NCI-H1417 treated with DMSO at 0.1 percent for 48 hours (cell line): ENCODE data around the gene CBY2.

Experiments
- DNase-seq: peaks from one replicate; lab custom pipeline; 2025; lab: John Stamatoyannopoulos, UW

The CBY2 gene

DNA sequence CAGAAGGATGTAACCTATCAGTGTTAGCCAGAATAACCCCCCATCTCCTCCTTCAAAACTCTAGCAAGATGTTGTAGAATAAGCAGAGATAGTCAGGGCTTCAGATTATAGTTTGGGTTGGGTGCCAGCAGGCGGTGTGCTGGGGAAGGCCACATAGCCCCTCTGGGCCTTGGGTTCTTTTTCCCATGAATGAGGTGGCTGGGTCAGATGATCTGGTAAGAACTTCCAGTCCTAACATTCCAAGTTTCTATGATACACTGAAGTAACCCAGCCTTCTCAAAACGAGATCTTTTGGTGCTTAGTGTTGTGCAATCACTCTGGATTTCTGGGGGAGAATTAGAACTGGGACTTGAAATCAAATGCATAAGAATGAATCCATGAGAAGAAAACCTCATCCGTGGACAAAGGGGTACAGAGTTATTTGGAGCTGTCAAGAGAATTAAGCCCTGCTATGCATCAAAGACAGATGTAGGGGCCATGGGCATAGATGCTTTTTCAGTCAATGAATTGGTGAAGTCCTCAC, 810 bp downstream of the CBY2 start:
- no peak for DNase-seq

DNA sequence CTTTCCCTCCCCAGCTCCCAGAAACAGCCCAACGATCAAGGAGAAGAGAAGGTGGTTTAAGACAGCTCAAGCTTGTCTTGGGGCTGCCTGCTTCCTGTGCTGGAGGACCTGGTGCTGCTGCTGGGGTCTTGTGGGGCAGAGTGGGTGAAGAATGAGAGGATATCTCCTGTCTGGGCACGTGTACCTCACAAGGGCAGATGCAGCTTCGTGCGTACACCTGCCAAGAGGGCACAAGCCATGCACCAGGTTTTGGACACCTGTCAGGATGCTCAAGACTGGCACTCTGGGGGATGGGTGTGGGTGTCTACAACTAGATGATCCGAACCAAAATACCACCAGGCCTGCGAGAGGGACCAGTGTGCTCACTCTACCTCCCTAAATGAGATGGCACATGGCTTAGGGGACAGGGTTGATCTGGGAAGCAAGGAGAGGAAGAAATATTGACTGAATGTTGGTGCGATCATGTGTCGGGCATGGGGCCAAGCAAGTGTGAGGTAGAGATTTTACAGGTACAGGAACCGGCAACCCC, 2.2 kb downstream of the CBY2 start:
- DNase-seq: no peak

DNA sequence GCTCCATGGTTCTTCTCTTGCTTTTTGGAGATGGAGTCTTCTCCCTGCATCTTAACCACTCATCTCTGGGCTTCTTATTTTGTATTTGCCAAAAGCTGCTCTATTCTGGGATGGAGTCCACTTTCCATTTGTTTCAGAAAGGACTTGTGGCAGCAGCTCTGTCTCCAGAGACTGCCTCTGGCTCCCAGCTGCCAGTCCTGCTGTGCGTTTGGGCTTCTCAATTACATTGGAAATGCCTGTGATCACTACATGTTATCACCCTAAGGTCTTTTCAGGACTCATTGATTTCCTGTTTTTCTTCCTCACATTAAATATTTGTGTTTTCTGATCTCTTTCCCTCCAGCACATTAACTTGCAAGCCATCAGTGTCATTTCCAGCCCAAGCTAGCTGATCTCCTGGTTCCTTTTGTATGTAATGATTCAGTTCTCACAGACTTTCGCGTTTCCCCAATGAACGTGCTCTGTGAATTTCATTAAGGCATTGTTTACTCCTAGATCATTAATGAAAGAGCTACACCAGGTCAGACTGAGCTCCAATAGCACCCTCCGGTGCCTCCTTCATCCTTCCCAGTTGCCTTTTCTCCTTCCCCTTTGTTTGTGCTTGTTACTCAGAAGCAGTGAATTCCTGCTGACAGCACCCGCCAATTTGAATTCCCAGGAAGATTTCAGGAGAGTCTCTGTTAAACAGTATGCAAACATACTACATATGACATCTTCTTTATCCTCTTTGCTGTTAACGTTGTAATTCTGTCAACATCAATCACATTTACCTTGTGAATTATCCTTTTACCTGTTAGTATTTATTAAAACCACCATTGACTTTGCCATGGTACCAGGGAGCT, 3.0 kb downstream of the CBY2 start:
- DNase-seq: no peak

DNA sequence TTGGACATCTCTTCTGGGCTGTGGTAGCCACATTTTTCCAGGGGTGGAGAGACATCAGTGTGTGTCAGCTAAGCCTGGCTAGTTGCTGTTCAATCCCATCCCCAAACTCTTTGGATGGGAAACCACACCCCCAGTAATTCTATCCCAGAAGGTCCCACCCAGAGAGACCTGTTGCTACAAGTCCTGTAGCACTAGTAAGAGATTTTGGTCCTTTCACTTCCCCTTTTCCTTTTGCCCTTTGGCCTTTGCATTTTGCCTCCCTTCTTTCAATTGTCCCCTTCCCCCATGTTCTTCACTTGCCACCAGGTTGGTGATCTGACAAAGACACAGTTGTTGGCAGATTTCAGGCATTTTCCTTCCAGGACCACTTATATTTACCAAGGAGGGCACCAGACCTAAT, 3.8 kb downstream of the CBY2 start:
- DNase-seq: no peak

DNA sequence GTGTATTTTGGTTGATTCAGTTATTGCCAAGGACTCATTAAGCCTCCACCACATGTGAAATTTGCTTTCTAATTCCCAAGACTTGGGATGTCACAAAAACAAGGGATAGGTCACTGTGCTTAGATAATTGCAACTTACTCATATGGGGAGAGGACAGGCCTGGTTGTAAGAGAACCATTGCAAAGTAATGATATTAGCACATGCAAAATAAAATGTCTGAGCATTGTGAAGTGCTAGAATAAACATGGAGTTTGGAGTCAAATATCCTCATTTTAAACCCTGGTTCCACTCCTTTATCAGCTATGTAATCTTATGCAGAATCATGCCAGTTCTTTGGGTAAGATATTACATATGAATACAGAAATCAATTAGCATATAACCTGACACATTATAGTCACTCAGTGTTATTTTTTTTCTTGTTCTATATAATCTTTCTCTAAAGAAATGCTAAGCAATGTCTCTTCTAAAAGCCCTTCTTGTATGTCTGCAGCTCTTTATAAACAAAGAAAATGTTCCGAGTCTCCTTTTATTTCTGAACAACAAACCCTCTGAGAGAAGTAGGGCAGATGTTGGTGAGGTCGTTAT, 5.5 kb downstream of the CBY2 start:
- DNase-seq: no peak

DNA sequence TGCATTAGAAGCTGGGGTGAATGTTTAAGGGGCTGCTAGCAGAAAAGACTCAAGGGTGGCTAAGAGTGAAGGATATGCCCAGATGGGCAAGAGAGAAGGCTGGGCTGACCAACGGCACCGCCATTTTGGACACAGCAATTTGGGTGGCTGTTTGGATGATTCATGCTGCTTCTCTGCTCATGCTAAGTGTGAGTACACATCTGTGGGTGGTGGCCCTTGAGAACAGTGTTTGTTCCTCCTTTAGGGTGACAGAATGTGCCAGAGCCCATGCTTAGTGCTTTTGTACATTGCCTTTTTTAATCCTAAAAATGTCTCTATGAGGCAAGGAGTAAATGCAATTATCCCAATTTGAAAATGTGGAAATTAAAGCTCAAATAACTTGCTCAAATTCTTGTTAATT, 9.8 kb downstream of the CBY2 start:
- no peak for DNase-seq

DNA sequence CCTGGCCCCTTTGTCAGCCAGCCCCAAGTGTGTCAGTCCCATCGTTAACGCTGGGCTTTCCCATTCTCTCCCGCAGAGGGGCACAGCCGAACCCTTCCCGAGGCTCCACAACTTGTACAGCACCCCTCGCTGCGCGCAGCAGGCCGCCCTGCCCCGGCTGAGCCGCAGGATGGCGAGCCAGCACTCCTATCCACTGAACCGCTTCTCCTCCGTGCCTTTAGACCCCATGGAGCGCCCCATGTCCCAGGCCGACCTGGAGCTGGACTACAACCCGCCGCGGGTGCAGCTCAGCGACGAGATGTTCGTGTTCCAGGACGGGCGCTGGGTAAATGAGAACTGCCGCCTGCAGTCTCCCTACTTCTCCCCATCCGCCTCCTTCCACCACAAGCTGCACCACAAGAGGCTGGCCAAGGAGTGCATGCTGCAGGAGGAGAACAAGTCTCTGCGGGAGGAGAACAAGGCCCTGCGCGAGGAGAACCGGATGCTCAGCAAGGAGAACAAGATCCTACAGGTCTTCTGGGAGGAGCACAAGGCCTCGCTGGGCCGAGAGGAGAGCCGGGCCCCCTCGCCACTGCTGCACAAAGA, 11.1 kb downstream of the CBY2 start:
- no peak for DNase-seq

DNA sequence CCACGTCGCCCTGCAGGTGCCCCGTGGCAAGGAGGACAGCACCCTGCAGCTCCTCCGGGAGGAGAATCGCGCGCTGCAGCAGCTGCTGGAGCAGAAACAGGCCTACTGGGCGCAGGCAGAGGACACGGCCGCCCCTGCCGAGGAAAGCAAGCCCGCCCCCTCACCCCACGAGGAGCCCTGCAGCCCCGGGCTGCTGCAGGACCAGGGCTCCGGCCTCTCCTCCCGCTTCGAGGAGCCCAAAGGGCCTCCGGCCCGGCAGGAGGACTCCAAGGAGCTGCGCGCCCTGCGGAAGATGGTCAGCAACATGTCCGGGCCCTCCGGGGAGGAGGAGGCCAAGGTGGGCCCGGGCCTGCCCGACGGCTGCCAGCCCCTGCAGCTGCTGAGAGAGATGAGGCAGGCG, 11.6 kb downstream of the CBY2 start:
- DNase-seq: no peak

DNA sequence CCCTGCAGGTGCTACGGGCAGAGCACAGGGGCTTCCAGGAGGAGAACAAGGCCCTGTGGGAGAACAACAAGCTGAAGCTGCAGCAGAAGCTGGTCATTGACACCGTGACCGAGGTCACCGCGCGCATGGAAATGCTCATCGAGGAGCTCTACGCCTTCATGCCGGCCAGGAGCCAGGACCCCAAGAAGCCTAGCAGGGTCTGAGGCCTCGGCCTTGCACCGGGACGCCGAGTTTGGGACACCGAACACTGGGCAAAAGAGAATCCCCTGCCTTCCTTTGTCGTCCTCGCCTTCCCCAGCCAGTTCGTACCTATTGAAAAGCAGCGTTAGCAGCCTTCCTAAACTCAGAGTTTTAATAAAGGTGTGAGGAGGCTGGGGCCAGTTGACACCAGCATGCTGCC, 12.1 kb downstream of the CBY2 start:
- no peak for DNase-seq

DNA sequence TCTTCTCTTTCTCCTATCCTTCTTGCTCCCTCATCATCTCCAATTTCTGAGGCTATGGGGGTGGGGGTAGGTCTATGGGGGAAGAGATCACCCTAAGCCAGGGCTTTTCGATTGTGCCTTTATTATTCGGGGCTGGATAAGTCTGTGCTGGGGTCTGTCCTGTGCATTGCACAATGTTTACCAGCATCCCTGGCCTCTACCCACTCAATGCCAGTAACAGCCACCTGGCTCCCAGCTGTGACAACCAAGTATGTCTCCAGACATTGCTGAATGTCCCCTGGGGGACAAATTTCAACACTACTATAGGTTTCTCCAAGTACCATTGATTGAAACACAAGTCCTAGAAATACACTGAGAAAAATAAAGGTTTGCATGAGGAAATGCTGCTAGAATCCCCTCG, 13.2 kb downstream of the CBY2 start:
- no peak for DNase-seq

DNA sequence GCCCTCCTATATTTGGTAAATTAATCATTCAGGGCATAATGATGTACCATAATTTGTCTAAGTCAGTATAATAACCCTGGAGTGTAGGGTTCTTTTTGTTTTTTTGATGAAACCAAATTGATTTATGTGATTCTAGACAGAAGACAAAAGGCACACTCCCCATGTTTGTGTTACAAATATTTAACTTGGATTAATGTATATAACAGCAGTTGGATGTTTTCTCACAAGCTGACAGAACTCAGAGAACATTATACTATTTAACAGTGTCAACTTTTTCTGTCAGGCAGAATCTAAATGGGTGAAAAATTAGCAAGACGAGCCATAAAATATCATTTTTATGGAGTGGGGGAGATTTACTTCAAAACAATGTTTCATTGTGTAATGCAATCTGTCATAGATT, 15.2 kb downstream of the CBY2 start:
- no peak for DNase-seq

DNA sequence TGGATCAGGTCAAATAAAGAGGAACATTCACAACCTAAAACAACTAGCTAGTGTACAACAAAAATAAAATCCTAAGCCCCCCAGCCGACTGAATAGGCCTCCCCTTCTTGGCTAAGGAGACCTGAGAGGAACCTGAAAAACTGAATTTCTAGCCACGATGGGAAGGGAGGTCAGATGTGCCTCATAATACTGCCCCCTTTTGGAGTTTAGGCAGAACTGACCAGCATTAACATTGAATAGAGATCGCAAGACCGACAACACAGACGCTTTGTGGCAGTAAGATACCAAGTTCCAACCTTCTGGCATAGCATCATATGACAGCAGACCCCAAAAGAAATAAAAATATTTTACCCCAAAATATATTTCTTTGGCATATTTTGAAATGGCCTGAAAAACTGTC, 15.9 kb downstream of the CBY2 start:
- no peak for DNase-seq

DNA sequence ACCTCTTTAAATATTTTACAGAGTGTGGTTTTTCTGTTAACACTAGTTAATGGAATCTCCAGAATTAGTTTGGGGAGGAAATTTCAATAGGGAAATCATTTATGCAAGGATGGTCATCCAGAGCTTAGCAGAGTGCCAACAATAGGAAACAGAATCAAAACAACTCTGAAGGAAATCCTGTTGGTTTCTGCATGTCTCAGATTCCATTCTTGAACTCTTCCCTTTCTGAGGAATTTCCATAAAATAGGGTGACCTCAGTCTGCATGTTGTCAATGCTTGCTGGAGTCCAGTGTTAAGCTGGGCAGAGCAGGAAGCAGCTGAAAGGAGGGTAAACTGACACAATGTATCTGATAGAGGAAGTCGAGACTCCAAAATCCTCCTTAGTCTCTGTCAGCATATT, 16.9 kb downstream of the CBY2 start:
- no peak for DNase-seq

DNA sequence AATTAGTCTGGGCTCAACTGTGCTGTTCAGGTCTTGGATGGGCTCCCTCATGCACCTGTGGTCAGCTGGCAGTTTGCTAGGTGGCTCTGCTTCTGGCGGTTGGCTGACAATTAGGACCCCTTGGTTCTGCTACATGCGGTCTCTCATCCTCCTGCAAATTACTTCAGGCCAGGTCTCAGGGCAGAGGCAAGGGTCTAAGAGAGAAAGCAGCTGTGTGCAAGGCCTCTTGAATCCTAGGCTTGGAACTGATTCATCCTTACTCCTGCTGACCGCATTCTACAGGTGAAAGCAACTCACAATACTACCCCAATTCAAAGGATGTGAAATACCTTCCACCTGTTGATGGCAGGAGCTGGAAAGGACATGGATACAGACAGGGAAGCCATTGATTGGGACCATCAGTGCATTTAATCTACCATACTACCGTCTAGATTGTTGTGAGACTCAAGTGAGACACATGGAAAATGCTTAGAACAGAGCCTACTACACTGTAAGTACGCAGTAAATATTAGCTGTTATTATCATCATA, 19.1 kb downstream of the CBY2 start:
- DNase-seq: no peak

DNA sequence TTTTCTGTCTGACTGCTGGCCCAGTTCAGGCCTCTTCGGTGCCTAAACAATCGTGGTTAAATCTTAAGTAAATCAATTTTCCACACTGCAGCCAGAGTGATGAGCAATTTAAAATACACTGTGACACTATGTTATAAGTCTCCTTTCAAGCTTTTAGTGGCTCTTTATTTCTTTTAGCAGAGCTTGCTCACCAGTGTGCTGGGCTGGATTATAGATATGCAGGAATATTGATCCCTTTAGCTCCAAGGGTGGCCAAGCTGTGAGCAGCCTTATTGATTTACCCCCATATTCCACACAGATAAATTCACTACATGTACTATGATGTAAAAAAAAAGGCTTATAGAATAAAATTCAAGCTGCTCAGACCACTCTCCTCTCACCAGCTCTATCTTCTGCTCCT, 21.7 kb downstream of the CBY2 start:
- DNase-seq: no peak

DNA sequence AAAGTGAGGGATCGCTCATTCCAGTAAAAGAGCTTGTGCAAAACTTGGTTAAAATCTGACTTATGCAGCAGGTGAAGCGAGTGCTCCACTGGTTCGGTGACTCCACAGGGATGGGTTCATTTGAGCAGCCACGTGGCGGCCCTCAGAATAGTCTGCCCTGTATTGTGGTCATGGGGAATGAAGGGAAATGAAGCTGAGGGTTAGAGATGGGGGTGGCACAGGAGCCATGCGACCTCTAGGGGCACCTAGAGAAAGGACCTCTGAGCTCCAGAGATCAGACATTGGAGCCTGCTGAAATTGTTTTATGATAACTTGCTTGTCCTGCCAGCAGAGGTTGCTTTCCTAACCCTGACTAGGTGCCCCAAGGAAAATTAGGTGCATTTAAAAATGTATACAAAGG, 26.6 kb downstream of the CBY2 start:
- DNase-seq: no peak

DNA sequence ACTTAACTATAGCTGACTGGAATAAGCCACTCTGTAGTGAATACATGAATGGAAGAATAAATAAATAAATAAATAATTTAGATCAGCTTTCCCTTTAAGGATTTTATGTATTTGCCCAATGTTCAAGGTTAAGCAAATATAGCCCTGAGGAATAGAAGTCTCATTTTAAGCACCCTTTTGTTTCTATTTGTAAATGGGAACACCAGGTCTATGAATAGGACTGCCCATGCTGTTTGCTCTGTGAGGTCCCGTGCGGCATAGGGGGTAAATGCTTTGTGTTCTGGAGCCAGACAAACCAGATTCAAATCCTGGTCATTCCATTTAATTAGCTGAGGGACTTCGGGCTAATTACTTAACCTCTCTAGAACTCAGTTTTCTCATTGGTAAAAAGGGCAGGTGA, 29.3 kb downstream of the CBY2 start:
- no peak for DNase-seq

DNA sequence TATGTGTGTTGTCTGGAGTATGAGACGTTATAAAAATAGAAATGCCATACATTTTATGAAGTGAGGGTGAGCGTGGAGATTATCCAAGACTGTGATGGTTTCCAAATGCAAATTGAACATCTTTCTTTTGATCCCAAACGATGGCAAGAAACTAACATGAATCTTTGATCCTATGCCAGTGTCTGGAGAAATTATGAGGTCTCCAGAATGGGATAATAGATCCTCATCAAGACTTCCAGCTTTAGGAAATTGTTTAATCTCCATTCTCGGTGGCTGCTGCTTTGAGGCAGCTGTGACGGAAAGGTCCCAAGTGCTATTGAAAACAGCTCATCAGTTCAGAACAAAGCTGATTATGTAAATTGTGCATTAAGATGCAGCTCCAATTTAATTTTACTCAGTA, 30.8 kb downstream of the CBY2 start:
- no peak for DNase-seq

DNA sequence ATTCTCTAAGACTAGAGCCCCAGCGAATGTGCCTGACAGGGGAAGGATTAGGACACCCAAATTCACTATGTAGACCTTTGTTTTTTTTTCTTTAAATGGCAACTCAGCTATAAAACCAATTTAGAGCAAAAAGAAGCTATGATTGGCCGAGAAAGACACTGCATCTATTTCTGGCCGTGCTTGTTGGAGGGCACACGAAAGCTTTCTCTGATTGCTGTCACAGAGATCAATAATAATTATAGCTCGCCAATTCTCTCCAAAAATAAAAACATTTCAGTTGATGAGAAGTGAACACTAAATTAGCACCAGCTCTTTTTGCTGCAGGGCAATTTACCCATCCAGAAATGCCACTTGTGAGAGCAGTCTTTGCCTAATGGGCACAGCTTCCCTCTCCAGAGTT, 31.2 kb downstream of the CBY2 start:
- DNase-seq: no peak

DNA sequence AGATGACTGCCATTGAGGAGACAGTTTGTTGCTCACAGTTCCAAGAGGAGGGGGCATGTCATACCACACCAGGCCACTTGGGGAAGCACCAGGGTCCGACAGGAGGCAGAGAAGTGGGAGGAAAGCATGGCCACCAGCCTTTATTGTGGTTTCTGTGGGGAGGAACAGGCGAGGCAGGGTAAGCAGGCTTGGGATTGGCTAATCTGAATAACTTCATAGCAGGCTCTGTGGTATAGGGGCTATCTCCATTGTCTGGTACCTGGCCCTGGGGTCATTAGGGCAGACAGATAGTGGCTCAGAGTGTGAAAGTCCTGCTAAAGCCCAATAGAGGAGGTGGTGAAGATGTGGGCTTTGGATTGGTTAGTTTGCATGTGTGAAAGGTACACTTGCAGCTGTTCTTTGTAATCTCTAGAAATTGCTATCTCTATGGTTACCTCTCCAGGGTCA, 35.5 kb downstream of the CBY2 start:
- no peak for DNase-seq

DNA sequence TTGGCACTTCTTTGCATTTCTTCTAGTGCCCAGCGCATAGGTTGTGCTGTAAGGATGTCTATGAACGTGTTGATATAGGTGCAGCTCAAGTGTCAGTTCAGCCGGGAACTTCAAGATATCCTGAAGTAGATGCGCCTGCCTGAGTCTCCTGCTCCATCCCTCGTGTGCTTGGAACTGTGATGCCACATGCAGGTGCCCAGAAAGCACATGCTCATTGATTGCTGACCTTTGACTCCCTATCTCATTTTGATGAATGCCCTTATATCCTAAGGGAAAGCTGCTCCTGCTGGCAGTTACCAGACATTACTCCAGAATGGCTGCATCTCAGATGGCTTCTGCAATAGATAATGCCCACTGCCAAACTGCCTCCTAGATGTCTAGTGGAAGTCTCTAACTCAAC, 40.9 kb downstream of the CBY2 start:
- DNase-seq: no peak

DNA sequence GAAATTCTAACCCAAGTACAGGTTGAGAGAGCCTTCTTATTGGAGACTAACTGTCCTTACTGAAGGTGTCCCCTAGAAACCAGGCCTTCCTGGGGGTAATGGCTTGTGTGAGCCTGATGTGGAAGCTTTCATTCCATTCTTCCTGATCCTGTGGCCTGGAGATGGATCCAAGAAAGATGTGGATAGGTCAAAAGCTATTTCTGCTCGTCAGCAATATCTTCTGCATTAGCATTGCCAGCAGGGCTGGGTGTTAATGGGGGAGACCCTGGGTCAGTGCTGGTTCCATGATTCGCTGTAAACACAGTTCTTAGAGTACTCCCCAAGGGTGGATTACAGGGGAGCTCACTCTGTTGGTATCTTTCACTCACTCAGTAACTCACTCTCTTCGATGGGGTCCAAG, 42.9 kb downstream of the CBY2 start:
- no peak for DNase-seq

DNA sequence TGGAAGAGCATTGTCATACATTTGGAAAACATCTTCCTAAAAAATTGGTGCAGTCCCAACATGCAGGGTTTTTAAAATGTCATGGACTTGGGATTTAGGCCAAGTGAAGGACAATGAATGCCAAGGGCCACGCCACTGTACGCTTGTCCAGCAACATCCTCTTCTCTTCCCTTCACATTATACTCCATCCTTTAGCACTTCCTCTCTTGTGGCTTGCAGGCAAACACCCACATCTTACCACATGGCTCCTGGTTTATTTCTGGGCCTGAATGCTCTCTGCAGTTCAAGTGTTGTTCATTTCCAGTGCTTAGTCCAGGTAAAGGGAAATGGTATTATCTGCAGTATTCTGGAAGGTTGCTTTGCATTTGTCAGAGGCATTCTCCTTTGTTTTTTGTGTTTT, 45.0 kb downstream of the CBY2 start:
- DNase-seq: no peak
